Smooth muscle cell (in vitro differentiated cells): ENCODE measurements around the gene CDC37. TPM values are rescaled to one million over a fixed set of nuclear protein-coding genes. Genes with fewer than 3 reads are reported as not detected.

ENCODE experiments used
- DNase-seq: peaks from one replicate; lab custom pipeline; 2025; ENCODE audit not compliant: unreplicated experiment; lab: John Stamatoyannopoulos, UW
- H2AFZ ChIP-seq: fragments of 200-600 bp; sonication (generic); 2 replicates; pipeline ENCODE4 v1.6.0; 2016; ENCODE audit warnings: antibody characterized with exemption, low read depth, mild to moderate bottlenecking
- H3F3A ChIP-seq: fragments of 200-600 bp; sonication (generic); 2 replicates; pipeline ENCODE4 v1.6.0; 2017; ENCODE audit warnings: antibody characterized with exemption, low read depth
- H3K27ac ChIP-seq: fragments of 200-600 bp; sonication (generic); 2 replicates; pipeline ENCODE4 v1.5.1; 2016; ENCODE audit warnings: low read depth, mild to moderate bottlenecking
- H3K27me3 ChIP-seq: fragments of 200-600 bp; sonication (generic); 2 replicates; pipeline ENCODE4 v1.6.1; 2016; ENCODE audit warnings: low read depth, mild to moderate bottlenecking
- H3K36me3 ChIP-seq: fragments of 200-600 bp; sonication (generic); 2 replicates; pipeline ENCODE4 v1.5.1; 2016; ENCODE audit warnings: low read depth
- H3K4me1 ChIP-seq: fragments of 200-600 bp; sonication (generic); 2 replicates; pipeline ENCODE4 v1.5.1; 2016; ENCODE audit warnings: low read depth
- H3K4me2 ChIP-seq: fragments of 200-600 bp; sonication (generic); 2 replicates; pipeline ENCODE4 v1.6.0; 2016; ENCODE audit warnings: mild to moderate bottlenecking
- H3K4me3 ChIP-seq: fragments of 200-600 bp; sonication (generic); 2 replicates; pipeline ENCODE4 v1.5.1; 2016; ENCODE audit warnings: mild to moderate bottlenecking
- H3K79me2 ChIP-seq: fragments of 200-600 bp; sonication (generic); 2 replicates; pipeline ENCODE4 v1.6.0; 2016; ENCODE audit warnings: low read depth, mild to moderate bottlenecking
- H3K9ac ChIP-seq: fragments of 200-600 bp; sonication (generic); 2 replicates; pipeline ENCODE4 v1.6.0; 2016; ENCODE audit warnings: low read depth
- H3K9me3 ChIP-seq: fragments of 200-600 bp; sonication (generic); replicated peaks from 2 replicates; pipeline ENCODE4 v1.5.1; 2016; ENCODE audit warnings: low read depth
- H4K20me1 ChIP-seq: fragments of 200-600 bp; sonication (generic); 2 replicates; pipeline ENCODE4 v1.6.0; 2016; ENCODE audit warnings: low read depth
- WGBS: methylation state at CpG from one replicate; pipeline ENCODE4 v1.1.7; 2016; ENCODE audit warnings: low lambda C conversion rate; 5-methylcytosine and 5-hydroxymethylcytosine counted together
- polyA plus RNA-seq: library from polyadenylated mRNA; unstranded; fragments of >200 nt; fragmentation: Nextera tagmentation; extraction: Ambion mirVana; gene quantifications from 2 replicates; pipeline ENCODE4 v1.2.1, GENCODE V29; 2016
- total RNA-seq: library from RNA; depleted of rRNA; stranded (reverse); fragments of >200 nt; gene quantifications from 2 replicates; pipeline ENCODE4 v1.2.3, GENCODE V29; 2014
- TF ChIP-seq, protein P1 (sequence below): fragments of 200-600 bp; sonication (generic); IDR thresholded peaks from 2 replicates; pipeline ENCODE4 v1.5.1; 2017; ENCODE audit warnings: borderline replicate concordance, mild to moderate bottlenecking, antibody characterized with exemption; ENCODE audit not compliant: insufficient read depth, poor library complexity, severe bottlenecking

Gene CDC37
- total and polyA plus RNA-seq, 2 experiments from 2014 or later, result 98.4 to 186 TPM

GRCh38 chr19:10417541-10418234, 14.3 kb upstream of the CDC37 start:
- Histone ChIP-seq H3K36me3 (no peaks in the 10 kb centered on the region), H3K27ac (no peak overlapping the region), H3K9me3 (no peaks in the 10 kb centered on the region), H3K79me2 (no peaks in the 10 kb centered on the region), H3K4me2 (no peak overlapping the region), H3K4me1 (peaks cover 14% of the 10 kb centered on the region), H4K20me1 (no peaks in the 10 kb centered on the region), H3K9ac (no peak overlapping the region), H3K27me3 (peaks cover 58% of the 10 kb centered on the region), H3F3A (peaks cover 4% of the 10 kb centered on the region), H3K4me3 (no peak overlapping the region), H2AFZ (no peak overlapping the region)
- TF ChIP-seq, protein P1, sequence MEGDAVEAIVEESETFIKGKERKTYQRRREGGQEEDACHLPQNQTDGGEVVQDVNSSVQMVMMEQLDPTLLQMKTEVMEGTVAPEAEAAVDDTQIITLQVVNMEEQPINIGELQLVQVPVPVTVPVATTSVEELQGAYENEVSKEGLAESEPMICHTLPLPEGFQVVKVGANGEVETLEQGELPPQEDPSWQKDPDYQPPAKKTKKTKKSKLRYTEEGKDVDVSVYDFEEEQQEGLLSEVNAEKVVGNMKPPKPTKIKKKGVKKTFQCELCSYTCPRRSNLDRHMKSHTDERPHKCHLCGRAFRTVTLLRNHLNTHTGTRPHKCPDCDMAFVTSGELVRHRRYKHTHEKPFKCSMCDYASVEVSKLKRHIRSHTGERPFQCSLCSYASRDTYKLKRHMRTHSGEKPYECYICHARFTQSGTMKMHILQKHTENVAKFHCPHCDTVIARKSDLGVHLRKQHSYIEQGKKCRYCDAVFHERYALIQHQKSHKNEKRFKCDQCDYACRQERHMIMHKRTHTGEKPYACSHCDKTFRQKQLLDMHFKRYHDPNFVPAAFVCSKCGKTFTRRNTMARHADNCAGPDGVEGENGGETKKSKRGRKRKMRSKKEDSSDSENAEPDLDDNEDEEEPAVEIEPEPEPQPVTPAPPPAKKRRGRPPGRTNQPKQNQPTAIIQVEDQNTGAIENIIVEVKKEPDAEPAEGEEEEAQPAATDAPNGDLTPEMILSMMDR, result no peak
- WGBS, result 42% methylated on average over 30 of the region's 30 CpGs
- DNase-seq, result no peak

DNA sequence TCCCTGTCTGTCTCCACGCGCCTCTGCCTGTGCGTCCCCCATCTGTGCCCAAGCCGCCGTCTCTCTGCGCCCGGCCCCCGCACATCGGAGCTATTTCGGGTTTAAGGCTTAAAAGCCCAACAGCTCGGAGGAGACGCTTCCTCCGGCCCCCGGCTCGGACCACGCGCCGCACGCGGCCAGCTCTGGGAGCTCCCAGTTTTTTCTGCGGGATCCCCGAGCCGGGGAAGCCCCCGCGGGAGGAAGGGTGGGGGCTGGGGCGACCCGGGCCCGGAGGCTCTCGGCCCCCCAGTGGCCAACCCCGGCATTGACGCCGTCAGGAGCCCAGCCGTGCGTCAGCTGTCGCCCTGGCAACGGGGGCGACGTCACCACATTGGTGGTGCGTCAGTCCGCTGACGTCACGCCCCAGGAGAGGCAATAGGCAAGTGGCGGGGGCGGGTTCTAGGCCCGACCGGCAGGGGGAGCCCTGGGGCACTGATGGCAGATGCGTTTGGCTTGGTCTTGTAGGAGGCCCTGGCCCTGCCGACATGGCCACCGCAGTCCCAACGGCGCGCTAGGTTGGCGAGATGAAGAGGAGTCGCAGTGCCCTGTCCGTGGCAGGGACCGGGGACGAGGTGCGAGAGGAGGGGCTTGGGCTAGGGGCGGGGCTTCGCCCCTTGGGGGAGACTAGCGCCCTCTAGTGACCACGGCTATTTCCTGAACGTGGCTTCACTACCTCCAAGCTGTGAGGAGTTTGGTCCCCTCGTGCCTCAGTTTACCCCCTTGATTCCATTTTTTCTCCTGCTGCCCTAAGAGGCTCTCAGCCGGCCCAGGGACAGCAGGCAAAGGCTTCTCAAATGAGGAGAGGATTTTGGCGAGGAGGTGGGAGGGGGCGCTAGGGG, 13.3 kb upstream of the CDC37 start:
- Histone ChIP-seq H3K27me3 (peaks cover 47% of the 10 kb centered on the region), H3K36me3 (no peaks in the 10 kb centered on the region), H4K20me1 (no peaks in the 10 kb centered on the region), H3K27ac (no peak overlapping the region), H3K79me2 (no peaks in the 10 kb centered on the region), H3K4me1 (peaks cover 14% of the 10 kb centered on the region), H3K4me2 (peak overlapping the region; percentile 87), H2AFZ (peak overlapping the region; percentile 97), H3K9me3 (no peaks in the 10 kb centered on the region), H3K9ac (peak overlapping the region; percentile 61), H3K4me3 (peak overlapping the region; percentile 58), H3F3A (peaks cover 4% of the 10 kb centered on the region)
- TF ChIP-seq, protein P1, result peak; percentile 86
- WGBS, result 6% methylated on average over 58 of the region's 67 CpGs
- peak; percentile 78 for DNase-seq

DNA sequence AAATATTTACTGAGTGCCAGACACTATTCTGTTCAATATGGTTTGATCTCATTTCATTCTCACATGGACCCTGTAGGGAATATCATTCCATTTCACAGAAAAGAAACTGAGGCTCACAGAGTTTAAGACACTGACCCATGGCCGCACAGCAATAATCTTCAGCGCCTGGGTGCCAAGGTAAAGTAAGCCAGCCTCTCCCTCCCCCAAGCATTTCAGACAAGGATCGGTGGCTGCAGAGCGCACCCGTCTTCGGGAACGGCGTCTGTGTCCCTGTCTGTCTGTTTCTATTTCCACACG, 12.7 kb upstream of the CDC37 start:
- H3K27ac ChIP-seq, result no peak overlapping the region
- WGBS, result 10% methylated on average over 9 of the region's 9 CpGs
- H3K9ac ChIP-seq, result peak overlapping the region; percentile 61

More for the DNA sequence above, 12.7 kb upstream of the CDC37 start:
- TF ChIP-seq, protein P1, result no peak
- peaks cover 41% of the 10 kb centered on the region for H3K27me3 ChIP-seq
- peak overlapping the region; percentile 97 for H2AFZ ChIP-seq
- peak overlapping the region; percentile 87 for H3K4me2 ChIP-seq
- no peaks in the 10 kb centered on the region for H3K36me3 ChIP-seq
- peaks cover 14% of the 10 kb centered on the region for H3K4me1 ChIP-seq
- no peaks in the 10 kb centered on the region for H3K79me2 ChIP-seq
- DNase-seq, result no peak
- no peaks in the 10 kb centered on the region for H4K20me1 ChIP-seq
- peaks cover 4% of the 10 kb centered on the region for H3F3A ChIP-seq
- H3K4me3 ChIP-seq, result peak overlapping the region; percentile 58
- H3K9me3 ChIP-seq, result no peaks in the 10 kb centered on the region
